Measurements from ENCODE around the gene TARBP1. TPM values are rescaled to one million over a fixed set of nuclear protein-coding genes. Genes with fewer than 3 reads are reported as not detected.

TARBP1 gene
- total RNA-seq, 1 donor from 2014 or later = 20.9 TPM

DNA sequence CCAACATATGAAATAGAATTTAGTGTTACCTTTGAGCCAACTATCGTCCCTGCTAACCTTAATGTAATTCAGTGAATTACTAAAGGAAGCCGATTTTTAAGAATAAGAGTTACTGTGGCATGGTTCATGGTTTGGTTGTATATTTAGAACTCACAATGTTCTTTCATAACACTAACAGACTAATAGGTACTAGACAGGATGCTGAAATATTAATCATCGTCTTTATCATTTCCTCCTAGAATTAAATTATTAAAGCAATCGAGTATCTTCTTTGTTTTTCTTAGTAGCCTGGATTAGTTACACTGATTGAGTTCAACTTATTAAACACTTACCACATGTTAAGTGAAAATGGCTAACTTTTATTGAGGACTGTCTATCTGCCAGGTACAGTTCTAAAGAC lies 47.7 kb downstream of the TARBP1 start:
- H3K27me3 ChIP-seq = no peaks in the 10 kb centered on the region
- no peaks in the 10 kb centered on the region for H3K9me3 ChIP-seq
- H3K36me3 ChIP-seq = peaks cover 0 to 22% of the 10 kb centered on the region in 2 donors
- no peak overlapping the region for H3K4me3 ChIP-seq
- no peak for DNase-seq (ENCODE audit: extremely low spot score in 2 of 2)
- H3K27ac ChIP-seq = no peak overlapping the region
- intact Hi-C loops (cut with DNase I) = no loop called here
- TF ChIP-seq POLR2A (IDR thresholded peaks at IDR 0.05) (no peak), POLR2AphosphoS5 (IDR thresholded peaks at IDR 0.05; ENCODE audit: insufficient read depth in 1 of 2, low read depth in 1 of 2) (no peak)
- TF ChIP-seq, protein P1, sequence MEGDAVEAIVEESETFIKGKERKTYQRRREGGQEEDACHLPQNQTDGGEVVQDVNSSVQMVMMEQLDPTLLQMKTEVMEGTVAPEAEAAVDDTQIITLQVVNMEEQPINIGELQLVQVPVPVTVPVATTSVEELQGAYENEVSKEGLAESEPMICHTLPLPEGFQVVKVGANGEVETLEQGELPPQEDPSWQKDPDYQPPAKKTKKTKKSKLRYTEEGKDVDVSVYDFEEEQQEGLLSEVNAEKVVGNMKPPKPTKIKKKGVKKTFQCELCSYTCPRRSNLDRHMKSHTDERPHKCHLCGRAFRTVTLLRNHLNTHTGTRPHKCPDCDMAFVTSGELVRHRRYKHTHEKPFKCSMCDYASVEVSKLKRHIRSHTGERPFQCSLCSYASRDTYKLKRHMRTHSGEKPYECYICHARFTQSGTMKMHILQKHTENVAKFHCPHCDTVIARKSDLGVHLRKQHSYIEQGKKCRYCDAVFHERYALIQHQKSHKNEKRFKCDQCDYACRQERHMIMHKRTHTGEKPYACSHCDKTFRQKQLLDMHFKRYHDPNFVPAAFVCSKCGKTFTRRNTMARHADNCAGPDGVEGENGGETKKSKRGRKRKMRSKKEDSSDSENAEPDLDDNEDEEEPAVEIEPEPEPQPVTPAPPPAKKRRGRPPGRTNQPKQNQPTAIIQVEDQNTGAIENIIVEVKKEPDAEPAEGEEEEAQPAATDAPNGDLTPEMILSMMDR (IDR thresholded peaks at IDR 0.05) = no peak
- no peaks in the 10 kb centered on the region for H3K4me1 ChIP-seq

DNA sequence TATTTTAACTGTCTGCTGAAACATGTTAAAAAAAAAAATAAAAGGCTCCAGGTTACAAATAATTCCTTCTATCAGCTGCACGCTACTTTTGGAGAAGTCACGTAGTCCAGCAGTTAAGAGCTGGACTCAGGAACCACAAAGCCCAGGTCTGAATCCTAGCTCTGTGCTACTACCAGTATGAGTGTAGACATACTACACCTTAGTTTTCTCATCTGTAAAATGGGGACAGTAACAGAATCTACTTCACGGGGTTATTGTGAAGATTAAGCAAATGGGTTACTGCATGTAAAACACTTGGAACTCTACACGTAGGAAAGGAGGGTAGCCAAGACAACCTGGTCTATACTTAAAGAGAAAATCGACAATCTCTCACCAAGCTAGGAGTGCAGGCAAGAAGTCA lies 48.3 kb downstream of the TARBP1 start:
- Histone ChIP-seq H3K9me3 (no peaks in the 10 kb centered on the region), H3K4me1 (no peaks in the 10 kb centered on the region), H3K36me3 (peaks cover 0 to 20% of the 10 kb centered on the region in 2 donors), H3K27me3 (no peaks in the 10 kb centered on the region), H3K27ac (no peak overlapping the region), H3K4me3 (no peak overlapping the region)
- no peak for DNase-seq (ENCODE audit: extremely low spot score in 2 of 2)
- intact Hi-C loops (cut with DNase I) = no loop called here
- TF ChIP-seq, protein P1 (IDR thresholded peaks at IDR 0.05) = no peak
- TF ChIP-seq POLR2A (IDR thresholded peaks at IDR 0.05) (no peak), POLR2AphosphoS5 (IDR thresholded peaks at IDR 0.05; ENCODE audit: insufficient read depth in 1 of 2, low read depth in 1 of 2) (no peak)

GRCh38 chr1:234429434-234429806 lies 49.6 kb downstream of the TARBP1 start:
- intact Hi-C loops (cut with DNase I) = no loop called here
- no peak for DNase-seq (ENCODE audit: extremely low spot score in 2 of 2)
- Histone ChIP-seq H3K4me1 (no peaks in the 10 kb centered on the region), H3K36me3 (peaks cover 0 to 29% of the 10 kb centered on the region in 2 donors), H3K9me3 (no peaks in the 10 kb centered on the region), H3K4me3 (no peak overlapping the region), H3K27me3 (no peaks in the 10 kb centered on the region), H3K27ac (no peak overlapping the region)
- TF ChIP-seq POLR2AphosphoS5 (IDR thresholded peaks at IDR 0.05; ENCODE audit: insufficient read depth in 1 of 2, low read depth in 1 of 2) (no peak), POLR2A (IDR thresholded peaks at IDR 0.05) (no peak)
- TF ChIP-seq, protein P1 (IDR thresholded peaks at IDR 0.05) = no peak

DNA sequence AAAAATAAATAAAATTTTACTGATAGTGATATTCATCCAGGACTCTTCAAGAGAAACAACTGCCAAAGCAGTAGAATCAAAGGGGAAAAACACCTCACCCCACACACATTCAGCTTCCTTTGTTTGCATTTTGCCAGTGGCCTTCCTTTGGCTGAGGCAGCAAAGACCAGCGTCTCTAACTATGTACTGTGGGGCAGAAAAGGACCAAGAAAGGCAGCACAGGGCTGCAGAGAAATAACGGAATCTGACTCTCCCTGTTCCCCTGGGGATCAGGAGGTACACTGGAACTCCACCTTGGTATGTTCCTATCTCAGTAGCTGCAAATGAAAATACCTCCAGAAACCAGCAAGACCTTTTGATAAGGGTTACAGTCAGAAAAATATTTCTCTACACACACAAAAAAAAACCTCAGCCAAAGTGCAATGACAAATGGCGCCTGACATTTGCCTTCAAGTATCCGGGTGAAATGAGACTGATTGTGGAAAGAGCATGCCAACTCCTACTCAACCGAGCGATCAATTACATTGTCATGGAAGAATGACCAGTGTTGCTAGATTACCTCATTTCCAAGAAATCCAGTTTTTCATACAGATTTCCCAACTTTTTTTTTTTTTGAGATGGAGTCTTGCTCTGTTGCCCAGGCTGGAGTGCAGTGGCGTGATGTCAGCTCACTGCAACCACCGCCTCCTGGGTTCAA lies 50.9 kb downstream of the TARBP1 start:
- no peaks in the 10 kb centered on the region for H3K4me1 ChIP-seq
- DNase-seq (ENCODE audit: extremely low spot score in 2 of 2) = no peak
- intact Hi-C loops (cut with DNase I) = no loop called here
- H3K9me3 ChIP-seq = no peaks in the 10 kb centered on the region
- H3K36me3 ChIP-seq = peaks cover 0 to 29% of the 10 kb centered on the region in 2 donors
- no peaks in the 10 kb centered on the region for H3K27me3 ChIP-seq
- no peak for TF ChIP-seq POLR2A (IDR thresholded peaks at IDR 0.05)
- no peak for TF ChIP-seq POLR2AphosphoS5 (IDR thresholded peaks at IDR 0.05; ENCODE audit: insufficient read depth in 1 of 2, low read depth in 1 of 2)
- TF ChIP-seq, protein P1 (IDR thresholded peaks at IDR 0.05) = no peak
- H3K4me3 ChIP-seq = no peak overlapping the region
- no peak overlapping the region for H3K27ac ChIP-seq

GRCh38 chr1:234413990-234414389 lies 65.0 kb downstream of the TARBP1 start:
- H3K27ac ChIP-seq = no peak overlapping the region
- peaks cover 0 to 25% of the 10 kb centered on the region in 2 donors for H3K36me3 ChIP-seq
- H3K9me3 ChIP-seq = no peaks in the 10 kb centered on the region
- no peak overlapping the region for H3K4me3 ChIP-seq
- TF ChIP-seq POLR2AphosphoS5 (IDR thresholded peaks at IDR 0.05; ENCODE audit: insufficient read depth in 1 of 2, low read depth in 1 of 2) = no peak
- TF ChIP-seq, protein P1 (IDR thresholded peaks at IDR 0.05) = no peak
- TF ChIP-seq POLR2A (IDR thresholded peaks at IDR 0.05) = no peak
- H3K4me1 ChIP-seq = no peaks in the 10 kb centered on the region
- H3K27me3 ChIP-seq = no peaks in the 10 kb centered on the region
- intact Hi-C loops (cut with DNase I) = no loop called here
- no peak for DNase-seq (ENCODE audit: extremely low spot score in 2 of 2)

Measured in vagina (tissue), 2 donors.